Immature natural killer cell (primary cell): ENCODE results near the gene BANF2. TPM values are rescaled to one million over a fixed set of nuclear protein-coding genes. Genes with fewer than 3 reads are reported as not detected.

Experiments
- DNase-seq, 3 donors: peaks; one replicate each; pipeline ENCODE4 v3.0.0; 2022; ENCODE audit warnings: mixed read lengths in 1 of 3
- H3K27ac Mint-ChIP-seq, 6 donors: one replicate each; pipeline ENCODE4 v1.8.0; 2020; ENCODE audit warnings: mixed read lengths in 6 of 6, mild to moderate bottlenecking in 5 of 6, inconsistent platforms in 4 of 6, moderate library complexity in 3 of 6
- H3K27me3 Mint-ChIP-seq, 3 donors: one replicate each; pipeline ENCODE4 v1.8.0; 2020 to 2021; ENCODE audit warnings: low read depth in 3 of 3, mild to moderate bottlenecking in 3 of 3, mixed read lengths in 3 of 3, moderate library complexity in 3 of 3, inconsistent platforms in 1 of 3
- H3K36me3 Mint-ChIP-seq, 3 donors: one replicate each; pipeline ENCODE4 v1.8.0; 2020; ENCODE audit warnings: mixed read lengths in 3 of 3, inconsistent platforms in 2 of 3, mild to moderate bottlenecking in 2 of 3
- H3K4me1 Mint-ChIP-seq, 2 donors: one replicate each; pipeline ENCODE4 v1.8.0; 2020; ENCODE audit warnings: inconsistent platforms in 2 of 2, mild to moderate bottlenecking in 2 of 2, mixed read lengths in 2 of 2, moderate library complexity in 1 of 2
- H3K4me3 Mint-ChIP-seq, 5 donors: one replicate each; pipeline ENCODE4 v1.8.0; 2020; ENCODE audit warnings: mild to moderate bottlenecking in 5 of 5, mixed read lengths in 5 of 5, inconsistent platforms in 3 of 5, moderate library complexity in 3 of 5
- H3K9me3 Mint-ChIP-seq, 6 donors: one replicate each; pipeline ENCODE4 v1.8.0; 2020; ENCODE audit warnings: mild to moderate bottlenecking in 6 of 6, mixed read lengths in 6 of 6, inconsistent platforms in 4 of 6, moderate library complexity in 3 of 6
- polyA plus RNA-seq, 3 donors: library from polyadenylated mRNA; unstranded; fragments of 300-500 nt; fragmentation: Illumina TruSeq; gene quantifications; one replicate each; pipeline ENCODE4 v1.2.3, GENCODE V29; 2021

The BANF2 gene
- polyA plus RNA-seq, 3 donors from 2014 or later: not detected

DNA sequence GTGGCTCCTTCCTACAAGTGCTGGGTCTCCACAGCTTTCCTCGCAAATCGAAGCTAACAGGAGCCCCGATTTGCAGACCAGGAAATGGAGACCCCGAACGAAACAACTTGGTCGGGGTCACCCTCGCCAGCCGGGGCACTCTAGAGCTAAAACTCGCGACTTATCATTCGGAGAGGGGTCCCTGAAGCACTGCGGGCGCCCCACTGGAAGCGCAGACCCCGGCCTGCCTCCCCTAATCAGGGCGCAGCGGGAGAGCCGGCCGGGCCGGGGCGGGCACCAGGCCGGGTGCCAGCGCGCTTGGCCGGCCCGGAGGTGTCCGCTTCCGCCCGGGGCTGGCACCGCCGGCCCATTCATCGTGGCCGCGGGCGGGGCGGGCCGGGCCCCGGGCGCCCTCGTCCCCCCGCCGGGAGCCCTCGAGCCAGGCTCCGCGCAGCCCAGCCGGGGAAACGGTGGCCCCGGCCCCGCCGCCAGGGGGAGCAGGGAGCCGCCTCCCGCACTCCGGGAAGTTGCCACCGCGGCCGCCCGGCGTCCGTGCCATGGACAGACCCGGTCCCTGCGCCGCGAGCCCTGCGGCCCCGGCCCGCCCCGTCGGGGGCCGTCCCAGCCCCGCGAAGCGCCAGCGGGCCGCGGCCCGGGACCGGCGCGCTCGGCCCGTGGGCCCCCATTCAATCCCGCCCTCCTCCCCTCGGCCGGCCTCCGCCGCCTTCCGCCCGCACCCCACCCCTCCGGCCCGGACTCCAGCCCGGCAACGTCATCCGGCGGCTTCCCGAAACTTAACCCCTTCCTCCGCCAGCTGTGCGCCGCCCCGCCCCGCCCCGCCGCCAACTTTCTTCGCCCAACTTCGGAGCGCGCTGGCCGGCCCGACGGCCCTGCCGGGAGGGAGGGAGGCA, 18.7 kb upstream of the BANF2 start:
- Mint-ChIP-seq H3K36me3 (peaks cover 0 to 4% (median 1%) of the 10 kb centered on the region in 3 donors), H3K27me3 (peaks cover 20 to 25% (median 22%) of the 10 kb centered on the region in 3 donors), H3K9me3 (peaks cover 0 to 2% (median 0%) of the 10 kb centered on the region in 6 donors), H3K4me3 (peak overlapping the region; percentile 84 to 90 (median 87)), H3K27ac (peak overlapping the region; percentile 88 to 97 (median 94)), H3K4me1 (peaks cover 29 to 51% of the 10 kb centered on the region in 2 donors)
- peak; percentile 78 to 80 (median 79) for DNase-seq

GRCh38 chr20:17681726-17682102, 18.1 kb upstream of the BANF2 start:
- Mint-ChIP-seq H3K4me3 (peak overlapping the region; percentile 79 to 90 (median 86)), H3K27me3 (peaks cover 20 to 25% (median 22%) of the 10 kb centered on the region in 3 donors), H3K9me3 (peaks cover 0 to 2% (median 0%) of the 10 kb centered on the region in 6 donors), H3K4me1 (peaks cover 27 to 46% of the 10 kb centered on the region in 2 donors), H3K27ac (peak overlapping the region in 3 of 6 donors; percentile 84 to 90 (median 85)), H3K36me3 (peaks cover 0 to 3% (median 0%) of the 10 kb centered on the region in 3 donors)
- DNase-seq: no peak

DNA sequence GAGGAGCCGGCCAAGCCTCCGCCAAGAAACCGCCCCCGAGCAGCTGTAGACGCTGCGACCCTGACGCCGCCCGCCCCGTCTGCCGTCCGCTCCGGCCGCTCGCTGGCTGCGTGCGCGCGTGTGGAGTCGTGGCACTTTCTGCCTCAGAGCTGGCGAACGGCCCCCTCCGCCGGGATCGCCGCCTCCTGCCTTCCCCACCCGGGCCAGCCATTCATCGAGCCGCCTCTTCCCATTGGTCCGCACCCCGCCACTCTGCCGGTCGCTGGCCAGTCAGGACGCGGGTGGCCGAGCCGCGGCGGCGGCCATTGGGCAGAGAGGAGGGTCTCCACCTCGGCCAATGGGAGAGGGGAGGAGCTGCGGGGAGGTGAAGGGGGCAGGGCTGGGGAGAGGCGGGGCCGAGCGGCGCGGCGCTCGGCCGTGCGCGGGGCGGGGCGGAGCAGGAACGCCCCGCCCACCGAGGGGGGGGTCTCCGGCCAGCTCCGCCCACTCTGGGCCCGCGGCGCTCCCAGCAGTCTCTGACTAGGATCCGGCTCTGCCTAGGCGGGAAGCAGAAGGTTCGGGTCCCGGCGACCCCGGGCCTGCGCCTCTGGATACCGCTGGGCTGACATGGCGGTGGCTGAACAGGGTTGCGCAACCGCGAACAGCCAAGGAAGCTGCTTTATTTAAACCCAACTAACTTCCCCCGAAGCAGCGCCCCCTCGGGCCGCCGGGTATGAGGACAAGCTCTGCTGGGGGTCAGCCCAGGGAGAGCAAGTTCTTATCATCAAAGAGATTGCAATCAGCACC, 17.5 kb upstream of the BANF2 start, which contains the start of gene RRBP1:
Gene RRBP1, minus strand, starts transcription at position 140 of the 786 bp plus-strand sequence. CDS start 21,735 bp downstream, outside the sequence.
- peak; percentile 99 for DNase-seq
- peak within 1 kb of the TSS; percentile 55 to 93 (median 88) for H3K27ac Mint-ChIP-seq
- peaks cover 0 to 2% (median 0%) of the 10 kb centered on the region in 6 donors for H3K9me3 Mint-ChIP-seq
- H3K4me1 Mint-ChIP-seq: peaks cover 27 to 40% of the 10 kb centered on the region in 2 donors
- peaks cover 21 to 24% (median 23%) of the 10 kb centered on the region in 3 donors for H3K27me3 Mint-ChIP-seq
- peak within 1 kb of the TSS; percentile 82 to 90 (median 88) for H3K4me3 Mint-ChIP-seq
- peaks cover 0 to 3% (median 0%) of the 10 kb centered on the region in 3 donors for H3K36me3 Mint-ChIP-seq

DNA sequence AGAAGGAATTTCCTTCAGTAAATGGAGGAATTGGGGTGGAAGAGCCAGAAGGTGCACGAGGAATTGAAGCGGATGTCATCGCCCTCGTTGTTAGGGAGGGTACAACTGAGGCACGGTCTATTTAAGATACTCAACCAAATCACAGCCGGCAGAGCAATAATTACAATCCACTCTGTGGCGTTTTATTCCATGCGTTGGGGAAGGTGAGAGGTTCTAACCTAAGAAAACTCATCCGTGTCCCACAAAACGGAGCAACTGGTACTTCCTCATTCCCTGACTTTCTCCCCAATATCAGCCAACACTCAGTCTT, 16.9 kb upstream of the BANF2 start:
- H3K27me3 Mint-ChIP-seq: peaks cover 21 to 26% (median 23%) of the 10 kb centered on the region in 3 donors
- peak overlapping the region; percentile 55 to 93 (median 88) for H3K27ac Mint-ChIP-seq
- DNase-seq: no peak
- peak overlapping the region; percentile 82 to 90 (median 88) for H3K4me3 Mint-ChIP-seq
- H3K9me3 Mint-ChIP-seq: peaks cover 0 to 2% (median 0%) of the 10 kb centered on the region in 6 donors
- H3K36me3 Mint-ChIP-seq: peaks cover 0 to 3% (median 0%) of the 10 kb centered on the region in 3 donors
- H3K4me1 Mint-ChIP-seq: peaks cover 27 to 40% of the 10 kb centered on the region in 2 donors

DNA sequence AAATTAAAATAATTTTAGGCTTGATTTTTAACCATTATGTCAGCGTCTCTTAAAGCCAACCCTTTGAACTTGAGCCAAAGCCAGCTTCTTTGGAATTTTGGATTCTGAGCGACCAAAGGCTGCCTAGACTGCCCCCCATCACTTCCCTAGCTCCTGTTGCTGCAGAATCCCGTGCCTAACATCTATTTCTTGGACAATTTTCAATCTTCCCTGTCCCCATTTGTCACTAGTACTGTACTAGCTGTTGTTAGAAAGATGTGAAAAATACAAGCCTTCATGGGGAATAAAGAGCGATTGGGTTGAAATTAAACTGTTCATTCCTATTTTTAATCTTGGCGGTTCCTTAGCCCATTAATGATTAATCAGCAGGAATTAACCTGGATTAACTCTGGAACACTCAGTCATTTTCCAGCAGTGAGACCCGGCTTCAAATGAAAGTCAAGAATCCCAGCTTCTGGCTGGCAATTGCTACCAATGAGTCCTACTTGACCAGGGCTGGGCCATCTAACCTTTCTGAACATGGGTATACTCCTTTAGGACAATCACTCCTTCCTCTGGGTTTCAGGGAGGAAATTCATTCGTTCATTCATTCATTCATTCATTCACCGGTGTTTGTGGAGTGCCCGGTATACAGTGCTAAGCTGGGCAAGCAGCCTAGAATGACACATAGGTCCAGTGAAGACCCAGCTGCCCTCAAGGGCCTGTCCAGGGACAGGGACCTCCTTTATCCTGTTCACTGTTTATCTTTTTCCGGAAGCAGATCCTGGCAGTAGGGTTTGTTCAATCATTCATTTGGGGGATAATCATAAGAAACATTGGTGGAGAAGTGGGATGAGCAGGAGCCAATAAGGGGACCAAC, 16.3 kb upstream of the BANF2 start:
- Mint-ChIP-seq H3K27ac (peak overlapping the region in 2 of 6 donors; percentile 85 to 93), H3K4me1 (peaks cover 23 to 35% of the 10 kb centered on the region in 2 donors), H3K27me3 (peaks cover 21 to 26% (median 25%) of the 10 kb centered on the region in 3 donors), H3K9me3 (peaks cover 0 to 2% (median 0%) of the 10 kb centered on the region in 6 donors), H3K4me3 (peak overlapping the region; percentile 36 to 88 (median 75)), H3K36me3 (peaks cover 0 to 3% (median 0%) of the 10 kb centered on the region in 3 donors)
- DNase-seq: no peak

- Mint-ChIP-seq H3K9me3 (peaks cover 0 to 2% (median 0%) of the 10 kb centered on the region in 6 donors), H3K4me1 (peaks cover 19 to 27% of the 10 kb centered on the region in 2 donors), H3K4me3 (peak overlapping the region in 1 of 5 donors; percentile 75), H3K36me3 (no peaks in the 10 kb centered on the region), H3K27me3 (peaks cover 21 to 26% (median 21%) of the 10 kb centered on the region in 3 donors), H3K27ac (no peak overlapping the region)
- no peak for DNase-seq
Observed at GRCh38 chr20:17684077-17684888, 15.5 kb upstream of the BANF2 start.

DNA sequence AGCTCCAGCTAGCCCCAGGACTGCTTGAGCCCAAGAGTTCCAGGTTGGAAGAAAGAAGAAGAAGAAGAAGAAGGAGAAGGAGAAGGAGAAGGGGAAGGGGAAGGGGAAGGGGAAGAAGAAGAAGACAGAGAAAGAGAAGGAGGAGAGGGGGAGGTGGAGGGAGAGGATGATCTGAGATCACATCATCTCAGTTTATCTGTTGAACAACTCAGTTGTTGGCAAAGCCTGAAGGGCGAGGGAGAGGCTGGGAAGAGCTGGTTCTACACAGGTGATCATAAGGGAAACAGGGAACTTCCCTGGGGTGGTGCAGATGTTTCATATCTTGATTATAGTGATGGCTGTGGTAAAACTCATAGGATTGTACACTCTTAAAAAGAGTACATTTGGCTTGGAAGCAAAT, 14.6 kb upstream of the BANF2 start:
- Mint-ChIP-seq H3K36me3 (no peaks in the 10 kb centered on the region), H3K27ac (no peak overlapping the region)

DNA sequence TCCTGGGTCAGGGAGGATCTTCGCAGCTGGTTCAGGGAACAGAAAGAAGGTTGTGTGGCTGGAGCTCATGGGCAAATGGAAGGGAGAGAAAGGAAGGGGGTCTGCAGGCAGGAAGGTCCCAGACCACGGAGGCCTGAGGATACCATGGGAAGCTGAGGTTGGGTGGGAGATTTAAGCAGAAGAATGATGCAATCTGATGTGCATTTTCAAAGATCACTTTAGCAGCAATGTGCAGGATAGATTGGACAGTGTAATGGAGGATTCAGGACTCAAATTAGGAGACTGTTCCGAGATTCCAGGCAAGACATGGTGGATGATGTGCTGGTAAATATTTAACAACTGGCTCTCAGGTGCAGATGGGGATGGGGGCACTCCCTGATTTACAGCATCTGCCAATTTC, 12.0 kb upstream of the BANF2 start:
- H3K4me1 Mint-ChIP-seq: peaks cover 2 to 9% of the 10 kb centered on the region in 2 donors
- peaks cover 0 to 2% (median 0%) of the 10 kb centered on the region in 6 donors for H3K9me3 Mint-ChIP-seq
- DNase-seq: no peak
- peaks cover 6 to 18% (median 12%) of the 10 kb centered on the region in 3 donors for H3K27me3 Mint-ChIP-seq
- no peak overlapping the region for H3K4me3 Mint-ChIP-seq
- H3K36me3 Mint-ChIP-seq: no peaks in the 10 kb centered on the region
- H3K27ac Mint-ChIP-seq: no peak overlapping the region

More for the DNA sequence above, 14.6 kb upstream of the BANF2 start:
- DNase-seq: no peak
- peaks cover 10 to 18% of the 10 kb centered on the region in 2 donors for H3K4me1 Mint-ChIP-seq
- peaks cover 15 to 20% (median 17%) of the 10 kb centered on the region in 3 donors for H3K27me3 Mint-ChIP-seq
- peaks cover 0 to 2% (median 0%) of the 10 kb centered on the region in 6 donors for H3K9me3 Mint-ChIP-seq
- H3K4me3 Mint-ChIP-seq: no peak overlapping the region

GRCh38 chr20:17688965-17689364, 10.8 kb upstream of the BANF2 start:
- Mint-ChIP-seq H3K4me1 (no peaks in the 10 kb centered on the region), H3K4me3 (no peak overlapping the region), H3K27ac (no peak overlapping the region), H3K9me3 (peaks cover 0 to 2% (median 0%) of the 10 kb centered on the region in 6 donors), H3K36me3 (no peaks in the 10 kb centered on the region), H3K27me3 (peaks cover 6 to 21% (median 12%) of the 10 kb centered on the region in 3 donors)
- no peak for DNase-seq

DNA sequence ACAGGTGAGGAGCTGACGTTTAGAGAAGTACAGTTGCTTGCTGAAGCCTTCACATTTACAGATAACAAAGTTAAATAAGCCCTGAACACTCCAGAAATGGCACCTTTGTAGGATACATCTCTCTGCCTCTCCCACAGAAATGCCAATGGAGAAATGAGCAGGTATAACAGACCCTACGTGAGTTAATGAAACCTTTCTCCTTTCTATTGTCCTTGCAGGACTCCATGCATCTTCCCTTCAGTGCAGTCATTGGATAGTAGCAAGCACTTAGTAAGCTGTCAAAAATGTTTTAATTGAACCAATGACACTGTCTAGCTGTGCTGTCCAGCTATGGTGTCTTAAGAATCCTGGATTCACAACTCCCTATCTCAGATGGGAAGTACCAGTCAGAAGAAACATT, 9.6 kb upstream of the BANF2 start:
- no peak overlapping the region for H3K27ac Mint-ChIP-seq
- H3K9me3 Mint-ChIP-seq: peaks cover 0 to 2% (median 0%) of the 10 kb centered on the region in 6 donors
- no peak for DNase-seq
- H3K4me3 Mint-ChIP-seq: no peak overlapping the region
- H3K27me3 Mint-ChIP-seq: peaks cover 1 to 18% (median 13%) of the 10 kb centered on the region in 3 donors
- no peaks in the 10 kb centered on the region for H3K4me1 Mint-ChIP-seq
- no peaks in the 10 kb centered on the region for H3K36me3 Mint-ChIP-seq

- no peak overlapping the region for H3K27ac Mint-ChIP-seq
- no peaks in the 10 kb centered on the region for H3K4me1 Mint-ChIP-seq
- H3K27me3 Mint-ChIP-seq: peaks cover 3 to 20% (median 13%) of the 10 kb centered on the region in 3 donors
- no peaks in the 10 kb centered on the region for H3K36me3 Mint-ChIP-seq
- H3K9me3 Mint-ChIP-seq: no peaks in the 10 kb centered on the region
- no peak for DNase-seq
- H3K4me3 Mint-ChIP-seq: no peak overlapping the region
Observed at GRCh38 chr20:17691758-17692157, 8.0 kb upstream of the BANF2 start.

DNA sequence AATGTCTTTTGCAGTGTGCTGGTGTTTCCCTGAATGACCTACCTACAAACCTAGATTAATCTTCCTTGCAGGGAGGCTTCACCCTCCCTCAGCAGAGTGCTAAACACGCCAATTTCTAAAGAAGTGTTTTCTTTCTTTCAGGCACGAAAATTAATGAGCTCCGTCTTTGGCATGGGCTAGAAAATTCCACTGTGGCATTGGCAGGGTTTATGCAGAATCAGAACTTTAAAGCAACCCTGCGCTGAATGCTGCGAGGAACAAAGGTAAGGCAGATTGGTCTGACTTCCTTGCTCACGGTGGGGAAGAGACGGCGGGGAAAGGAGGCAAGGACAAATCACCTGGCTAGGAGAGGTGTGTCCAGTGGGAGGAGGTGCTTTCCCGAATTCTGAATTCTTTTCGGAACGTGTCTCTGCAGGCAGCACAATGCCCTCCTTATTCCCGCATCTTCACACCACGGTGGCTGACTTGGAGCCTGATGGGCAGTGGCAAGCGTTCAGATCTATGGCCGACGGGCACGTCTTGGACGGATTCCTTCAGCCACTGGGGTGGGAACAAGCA, 6.2 kb upstream of the BANF2 start:
- peaks cover 2 to 22% (median 8%) of the 10 kb centered on the region in 3 donors for H3K27me3 Mint-ChIP-seq
- DNase-seq: no peak
- H3K4me1 Mint-ChIP-seq: no peaks in the 10 kb centered on the region
- no peaks in the 10 kb centered on the region for H3K9me3 Mint-ChIP-seq
- H3K27ac Mint-ChIP-seq: no peak overlapping the region
- no peak overlapping the region for H3K4me3 Mint-ChIP-seq
- H3K36me3 Mint-ChIP-seq: no peaks in the 10 kb centered on the region
